Measurements from ENCODE around the gene PLCL2. TPM values are rescaled to one million over a fixed set of nuclear protein-coding genes. Genes with fewer than 3 reads are reported as not detected.

PLCL2 gene
- total and polyA plus RNA-seq, 12 donors = 4.5 to 44.0 (median 27.1) TPM

DNA sequence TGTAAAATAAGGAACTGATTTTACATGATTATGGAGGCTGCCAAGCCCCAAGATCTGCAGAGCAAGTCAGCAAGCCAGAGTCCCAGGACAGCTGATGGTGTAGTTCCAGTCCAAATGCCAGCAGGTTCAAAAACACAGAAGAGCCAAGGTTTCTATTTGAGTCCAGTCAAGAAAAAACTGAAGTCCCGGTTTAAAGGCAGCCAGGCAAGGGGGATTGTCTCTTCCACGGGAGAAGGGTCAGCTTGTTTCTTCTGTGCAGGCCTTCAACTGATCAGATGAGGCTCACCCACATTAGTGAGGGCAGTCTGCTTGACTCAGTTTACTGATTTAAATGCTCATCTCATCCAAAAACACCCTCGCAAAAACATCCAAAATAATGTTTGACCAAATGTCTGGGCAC, 246.2 kb downstream of the PLCL2 start:
- Histone ChIP-seq H3K36me3 (replicated peaks in 1 of 2) (no peaks in the 10 kb centered on the region), H3K9me3 (replicated peaks in 1 of 3) (no peaks in the 10 kb centered on the region), H3K4me3 (no peak overlapping the region), H3K27me3 (no peaks in the 10 kb centered on the region), H3K27ac (no peak overlapping the region), H3K4me1 (replicated peaks in 1 of 2) (peaks cover 3 to 5% of the 10 kb centered on the region in 2 donors)
- TF ChIP-seq, protein P1, sequence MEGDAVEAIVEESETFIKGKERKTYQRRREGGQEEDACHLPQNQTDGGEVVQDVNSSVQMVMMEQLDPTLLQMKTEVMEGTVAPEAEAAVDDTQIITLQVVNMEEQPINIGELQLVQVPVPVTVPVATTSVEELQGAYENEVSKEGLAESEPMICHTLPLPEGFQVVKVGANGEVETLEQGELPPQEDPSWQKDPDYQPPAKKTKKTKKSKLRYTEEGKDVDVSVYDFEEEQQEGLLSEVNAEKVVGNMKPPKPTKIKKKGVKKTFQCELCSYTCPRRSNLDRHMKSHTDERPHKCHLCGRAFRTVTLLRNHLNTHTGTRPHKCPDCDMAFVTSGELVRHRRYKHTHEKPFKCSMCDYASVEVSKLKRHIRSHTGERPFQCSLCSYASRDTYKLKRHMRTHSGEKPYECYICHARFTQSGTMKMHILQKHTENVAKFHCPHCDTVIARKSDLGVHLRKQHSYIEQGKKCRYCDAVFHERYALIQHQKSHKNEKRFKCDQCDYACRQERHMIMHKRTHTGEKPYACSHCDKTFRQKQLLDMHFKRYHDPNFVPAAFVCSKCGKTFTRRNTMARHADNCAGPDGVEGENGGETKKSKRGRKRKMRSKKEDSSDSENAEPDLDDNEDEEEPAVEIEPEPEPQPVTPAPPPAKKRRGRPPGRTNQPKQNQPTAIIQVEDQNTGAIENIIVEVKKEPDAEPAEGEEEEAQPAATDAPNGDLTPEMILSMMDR (IDR thresholded peaks at IDR 0.05) = no peak
- no peak for TF ChIP-seq POLR2A (IDR thresholded peaks at IDR 0.05)
- intact Hi-C loops (cut with DNase I) = loop anchor here in 1 of 2 donors (10.0 kb wide), 1 partner anchor 84 kb away; no protein-coding TSS in a partner anchor
- WGBS, 4 donors = 87 to 97% (median 92%) methylated on average over 3 of the region's 3 CpGs
- DNase-seq = peak in 1 of 7 donors; percentile 17

DNA sequence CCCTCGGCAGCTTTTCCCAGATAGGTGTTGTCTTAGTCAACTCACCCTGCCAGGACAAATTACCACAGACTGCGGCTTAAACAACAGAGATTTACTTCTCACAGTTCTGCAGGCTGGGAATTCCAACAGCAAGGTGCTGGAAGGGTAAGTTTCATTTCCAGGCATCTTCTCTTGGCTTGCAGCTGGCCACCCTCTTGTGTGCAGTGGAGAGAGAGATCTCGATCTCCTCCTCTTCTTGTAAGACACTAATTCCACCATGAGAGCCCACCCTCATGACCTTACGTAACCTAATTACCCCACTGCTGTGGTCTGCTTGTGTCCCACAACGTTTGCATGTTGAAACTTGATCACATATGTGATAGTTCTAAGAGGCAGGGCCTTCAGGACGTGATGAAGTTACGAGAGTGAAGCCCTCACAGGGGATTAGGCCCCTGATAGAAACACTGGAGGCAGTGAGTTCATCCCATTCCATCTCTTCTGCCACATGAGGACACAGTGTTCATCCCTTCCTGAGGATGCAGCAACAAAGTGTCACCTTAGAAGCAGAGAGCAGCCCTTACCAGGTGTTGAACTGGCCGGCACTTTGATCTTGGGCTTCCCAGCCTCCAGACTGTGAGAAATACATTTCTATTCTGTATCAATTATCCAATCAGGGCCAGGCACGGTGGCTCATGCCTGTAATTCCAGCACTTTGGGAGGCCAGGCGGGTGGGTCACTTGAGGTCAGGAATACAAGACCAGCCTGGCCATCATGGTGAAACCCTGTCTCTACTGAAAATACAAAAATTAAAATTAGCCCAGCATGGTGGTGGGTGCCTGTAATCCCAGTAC, 247.7 kb downstream of the PLCL2 start:
- Histone ChIP-seq H3K36me3 (replicated peaks in 1 of 2) (no peaks in the 10 kb centered on the region), H3K4me3 (no peak overlapping the region), H3K27ac (no peak overlapping the region), H3K27me3 (no peaks in the 10 kb centered on the region), H3K4me1 (replicated peaks in 1 of 2) (peaks cover 11 to 13% of the 10 kb centered on the region in 2 donors), H3K9me3 (replicated peaks in 1 of 3) (no peaks in the 10 kb centered on the region)
- no peak for TF ChIP-seq POLR2A (IDR thresholded peaks at IDR 0.05)
- TF ChIP-seq, protein P1 (IDR thresholded peaks at IDR 0.05) = no peak
- DNase-seq = peak in 1 of 7 donors; percentile 42
- 86 to 93% (median 88%) methylated on average over 9 to 10 of the region's 10 CpGs for WGBS, 4 donors
- intact Hi-C loops (cut with DNase I) = loop anchor here in 1 of 2 donors (10.0 kb wide), 1 partner anchor 82 kb away; no protein-coding TSS in a partner anchor

DNA sequence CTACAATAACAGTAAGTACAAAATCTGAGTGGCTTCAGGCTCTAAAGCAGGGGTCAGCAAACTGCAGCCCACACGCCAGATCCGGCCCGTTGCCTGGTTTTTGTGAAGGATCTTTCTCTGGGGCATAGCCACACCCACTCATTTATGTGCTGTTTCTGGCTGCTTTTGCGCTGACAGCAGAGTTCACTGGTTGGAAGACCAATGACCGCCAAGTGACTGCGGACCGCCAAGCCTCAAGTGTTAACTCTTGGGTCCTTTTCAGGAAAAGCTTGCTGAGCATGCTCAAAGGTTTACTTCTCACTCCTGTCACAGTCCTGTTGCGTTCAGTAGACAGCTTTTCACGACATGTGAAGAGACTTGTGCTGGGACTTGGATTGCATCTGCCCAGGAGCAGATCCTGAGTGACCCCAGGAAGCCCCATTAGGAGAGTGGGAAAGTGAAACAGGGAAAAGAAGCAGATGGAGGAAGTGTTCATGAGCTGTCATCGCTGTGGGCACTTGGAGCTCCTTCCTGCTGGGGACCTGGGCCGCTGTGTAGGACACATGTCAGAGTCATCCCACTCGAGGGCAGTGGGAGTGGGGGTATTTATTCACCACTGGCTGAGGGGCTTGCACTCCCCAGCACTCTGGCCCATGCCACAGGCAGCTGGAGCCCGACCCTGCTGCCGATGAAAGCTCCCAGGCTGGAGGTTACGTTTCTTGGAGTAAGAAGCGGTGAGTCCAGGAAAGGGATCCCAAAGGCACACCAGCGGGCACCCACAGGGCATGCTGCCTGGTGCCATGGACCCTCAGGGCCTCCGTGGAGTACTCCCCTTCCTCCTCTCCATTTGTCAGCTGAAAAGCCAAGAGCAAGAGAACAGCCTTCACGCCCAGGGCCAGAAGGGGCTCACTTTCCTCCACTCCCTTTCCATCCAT, 249.1 kb downstream of the PLCL2 start:
- Histone ChIP-seq H3K27ac (no peak overlapping the region), H3K9me3 (replicated peaks in 1 of 3) (no peaks in the 10 kb centered on the region), H3K27me3 (no peaks in the 10 kb centered on the region), H3K4me1 (replicated peaks in 1 of 2) (peaks cover 18 to 20% of the 10 kb centered on the region in 2 donors), H3K36me3 (replicated peaks in 1 of 2) (no peaks in the 10 kb centered on the region), H3K4me3 (no peak overlapping the region)
- TF ChIP-seq, protein P1 (IDR thresholded peaks at IDR 0.05) = no peak
- TF ChIP-seq POLR2A (IDR thresholded peaks at IDR 0.05) = no peak
- intact Hi-C loops (cut with DNase I) = loop anchor here in 1 of 2 donors (10.0 kb wide), 1 partner anchor 81 kb away; no protein-coding TSS in a partner anchor
- 87 to 97% (median 90%) methylated on average over 18 to 19 of the region's 19 CpGs for WGBS, 4 donors
- peak in 3 of 7 donors; percentile 17 to 64 (median 31) for DNase-seq

DNA sequence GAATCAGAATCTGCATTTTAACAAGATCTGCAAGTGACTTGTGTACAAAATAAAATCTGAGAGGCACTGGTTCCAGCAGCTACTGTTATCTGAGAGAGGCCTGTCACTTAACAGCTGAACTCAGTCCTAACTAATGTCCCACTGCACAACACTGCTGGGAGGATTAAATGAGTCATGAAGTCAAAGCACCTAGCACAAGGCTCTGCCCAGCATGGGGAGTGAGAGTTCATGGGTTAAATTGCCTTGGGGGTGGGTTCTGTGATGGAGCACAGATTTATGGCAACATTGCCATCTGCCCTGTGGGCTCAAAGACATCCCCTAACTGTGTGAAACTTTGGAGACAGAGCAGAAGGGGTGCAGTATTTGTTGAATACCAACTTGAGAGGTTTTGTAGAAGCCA, 250.9 kb downstream of the PLCL2 start:
- peak overlapping the region in 4 of 5 donors; percentile 55 to 85 (median 65) for H3K27ac ChIP-seq
- intact Hi-C loops (cut with DNase I) = loop anchor here in 1 of 2 donors (10.0 kb wide), 1 partner anchor 79 kb away; no protein-coding TSS in a partner anchor
- no peaks in the 10 kb centered on the region for H3K36me3 ChIP-seq (replicated peaks in 1 of 2)
- no peaks in the 10 kb centered on the region for H3K27me3 ChIP-seq
- no peaks in the 10 kb centered on the region for H3K9me3 ChIP-seq (replicated peaks in 1 of 3)
- TF ChIP-seq, protein P1 (IDR thresholded peaks at IDR 0.05) = no peak
- no peak for TF ChIP-seq POLR2A (IDR thresholded peaks at IDR 0.05)
- peak in 3 of 7 donors; percentile 10 to 52 (median 21) for DNase-seq
- no peak overlapping the region for H3K4me3 ChIP-seq
- peaks cover 18 to 23% of the 10 kb centered on the region in 2 donors for H3K4me1 ChIP-seq (replicated peaks in 1 of 2)
